Medulla oblongata (tissue), 1 donor: ENCODE results near the gene NFE2.

Experiments used
- DNase-seq: peaks from one replicate; pipeline ENCODE4 v3.0.0-alpha.2; 2015; ENCODE audit errors: extremely low spot score

NFE2 gene

DNA sequence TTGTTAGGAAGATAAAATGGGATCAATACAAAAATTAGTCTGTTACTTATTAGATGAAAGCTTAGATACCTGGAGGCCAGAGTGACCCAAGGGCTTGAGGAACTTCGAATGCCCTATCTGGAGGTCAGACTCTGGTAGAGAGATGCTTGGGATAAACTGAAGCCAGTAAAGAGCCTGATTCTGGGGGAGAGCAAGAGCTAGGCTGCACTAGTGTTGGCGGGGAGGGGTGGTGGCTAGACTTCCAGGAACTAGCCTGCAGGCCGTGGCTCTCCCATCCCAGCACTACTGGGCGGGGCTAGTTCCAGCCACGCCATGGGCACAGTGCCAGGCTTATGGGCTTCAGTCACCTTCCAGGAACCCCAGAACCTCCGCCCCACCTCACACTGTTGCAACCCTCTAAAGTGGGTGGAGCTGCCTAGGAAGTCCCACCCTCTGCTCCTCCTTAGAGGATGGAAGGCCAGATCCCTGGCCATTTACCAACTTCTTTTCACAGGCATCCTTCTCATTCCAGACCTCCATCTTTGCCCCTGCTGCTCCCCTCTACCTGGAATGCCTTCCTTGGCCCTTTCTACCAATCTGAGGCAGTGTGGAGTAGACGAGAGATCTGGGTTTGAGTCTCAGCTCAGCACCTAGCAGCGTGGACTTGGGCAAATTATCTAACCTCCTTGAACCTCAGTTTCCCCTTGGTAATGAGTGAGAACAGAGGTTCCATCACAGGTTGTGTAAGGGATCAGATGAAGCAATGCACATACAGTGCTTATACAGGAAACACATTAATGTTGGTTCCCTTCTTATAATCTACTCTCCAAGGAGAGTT lies 6.3 kb upstream of the NFE2 start:
- no peak for DNase-seq

GRCh38 chr12:54304187-54304810 lies 3.5 kb upstream of the NFE2 start:
- DNase-seq, result peak; percentile 24

DNA sequence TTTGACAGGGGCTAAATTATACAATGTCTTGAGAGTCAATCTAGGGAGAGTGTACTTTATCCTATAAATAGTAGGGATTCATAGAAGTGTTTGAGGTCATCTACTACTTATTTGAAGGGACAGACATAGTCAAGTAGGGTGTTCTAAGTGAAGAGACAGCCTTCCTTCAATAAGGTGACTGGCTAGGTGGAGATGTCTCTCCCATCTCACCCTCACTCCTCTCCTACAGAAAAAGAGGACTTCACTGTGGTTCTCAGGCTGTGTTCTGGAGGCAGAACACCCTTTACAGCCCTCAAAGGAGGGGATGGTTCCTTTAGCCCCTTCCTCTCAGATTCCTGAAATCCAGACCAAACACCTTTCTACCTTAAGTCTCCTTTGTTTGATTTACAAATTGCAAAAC lies 2.8 kb upstream of the NFE2 start:
- DNase-seq, result no peak

- no peak for DNase-seq
Measured at GRCh38 chr12:54301428-54302048, 723 bp upstream of the NFE2 start.

- no peak for DNase-seq
Measured at GRCh38 chr12:54300225-54300731, 537 bp downstream of the NFE2 start.

GRCh38 chr12:54299515-54300224 lies 1.1 kb downstream of the NFE2 start:
- DNase-seq, result no peak

DNA sequence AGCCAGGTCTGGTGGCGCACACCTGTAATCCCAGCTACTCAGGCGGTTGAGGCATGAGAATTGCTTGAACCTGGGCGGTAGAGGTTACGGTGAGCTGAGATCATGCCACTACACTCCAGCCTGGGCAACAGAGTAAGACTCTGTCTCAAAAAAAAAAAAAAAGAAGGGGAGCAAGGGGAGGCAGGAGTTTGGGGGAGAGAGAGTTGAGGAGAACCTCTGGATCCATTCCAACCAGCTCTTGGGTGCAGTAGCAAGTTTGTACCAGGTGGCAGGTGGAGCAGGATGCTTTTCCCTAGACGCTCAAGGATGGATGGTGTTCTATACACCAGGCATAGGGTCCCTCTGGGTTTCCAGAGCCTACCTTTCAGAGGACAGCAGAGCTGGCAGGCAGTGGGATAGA lies 1.9 kb downstream of the NFE2 start:
- DNase-seq, result no peak

DNA sequence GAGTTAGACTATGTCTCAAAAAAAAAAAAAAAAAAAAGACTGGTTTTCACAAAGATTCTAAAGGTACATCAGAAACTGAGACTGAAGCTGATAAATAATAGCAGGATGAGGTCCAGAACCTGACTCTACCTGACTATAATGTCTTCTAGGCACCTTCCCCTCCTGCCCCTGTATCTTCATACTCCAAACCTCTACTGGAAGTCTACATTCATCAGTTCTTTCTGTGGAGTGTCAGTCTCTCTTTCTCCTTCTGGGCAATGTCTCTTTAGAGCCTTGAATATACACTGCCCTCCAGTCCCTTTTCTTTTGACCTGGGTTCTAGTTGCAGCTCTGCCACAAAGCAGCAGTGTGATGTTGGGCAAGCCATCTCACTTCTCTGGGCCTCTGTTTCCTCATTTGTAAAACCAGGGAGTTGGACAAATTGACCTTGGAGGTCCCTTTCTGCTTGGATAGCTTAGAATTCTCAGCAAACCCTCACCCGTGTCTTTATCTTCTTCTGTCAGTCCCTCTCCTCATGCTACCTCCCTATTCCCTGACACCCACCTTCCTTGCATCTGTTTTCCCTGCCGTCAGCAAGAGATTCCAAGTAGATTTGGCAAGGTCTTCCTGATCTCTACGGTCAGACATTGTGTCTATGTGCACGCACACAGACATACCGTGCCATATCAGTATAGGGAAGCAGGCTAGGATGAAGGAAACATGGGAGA lies 4.3 kb downstream of the NFE2 start:
- no peak for DNase-seq

DNA sequence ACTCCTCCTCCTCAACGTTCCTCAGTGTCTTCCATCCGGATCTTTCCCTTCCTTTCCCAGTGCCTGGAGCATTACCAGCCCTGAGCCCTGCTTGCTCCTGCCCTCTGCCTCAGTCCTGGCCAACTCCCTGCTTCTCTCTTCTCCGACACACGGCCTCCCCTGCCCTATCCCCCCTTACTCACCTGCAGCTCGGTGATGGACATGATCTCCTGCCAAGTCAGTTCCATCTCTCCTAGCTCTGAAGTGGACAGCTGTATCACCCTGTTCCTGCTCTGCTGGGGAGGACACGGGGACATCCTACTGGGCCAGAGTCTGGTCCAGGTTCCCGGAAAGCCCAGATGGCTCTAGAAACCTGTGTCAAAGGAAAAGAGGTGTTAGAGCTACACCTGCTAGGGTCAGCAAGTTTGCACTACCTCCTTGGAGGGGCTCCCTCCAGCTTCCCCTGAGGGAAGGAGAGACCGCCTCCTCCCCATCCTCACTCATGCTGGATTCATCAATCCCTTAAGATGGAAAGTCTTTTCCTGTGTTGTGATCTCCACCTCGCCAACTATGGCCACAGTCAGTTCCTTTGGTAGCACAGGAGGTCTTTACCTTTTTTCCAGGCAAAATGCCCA lies 5.8 kb downstream of the NFE2 start:
- no peak for DNase-seq

DNA sequence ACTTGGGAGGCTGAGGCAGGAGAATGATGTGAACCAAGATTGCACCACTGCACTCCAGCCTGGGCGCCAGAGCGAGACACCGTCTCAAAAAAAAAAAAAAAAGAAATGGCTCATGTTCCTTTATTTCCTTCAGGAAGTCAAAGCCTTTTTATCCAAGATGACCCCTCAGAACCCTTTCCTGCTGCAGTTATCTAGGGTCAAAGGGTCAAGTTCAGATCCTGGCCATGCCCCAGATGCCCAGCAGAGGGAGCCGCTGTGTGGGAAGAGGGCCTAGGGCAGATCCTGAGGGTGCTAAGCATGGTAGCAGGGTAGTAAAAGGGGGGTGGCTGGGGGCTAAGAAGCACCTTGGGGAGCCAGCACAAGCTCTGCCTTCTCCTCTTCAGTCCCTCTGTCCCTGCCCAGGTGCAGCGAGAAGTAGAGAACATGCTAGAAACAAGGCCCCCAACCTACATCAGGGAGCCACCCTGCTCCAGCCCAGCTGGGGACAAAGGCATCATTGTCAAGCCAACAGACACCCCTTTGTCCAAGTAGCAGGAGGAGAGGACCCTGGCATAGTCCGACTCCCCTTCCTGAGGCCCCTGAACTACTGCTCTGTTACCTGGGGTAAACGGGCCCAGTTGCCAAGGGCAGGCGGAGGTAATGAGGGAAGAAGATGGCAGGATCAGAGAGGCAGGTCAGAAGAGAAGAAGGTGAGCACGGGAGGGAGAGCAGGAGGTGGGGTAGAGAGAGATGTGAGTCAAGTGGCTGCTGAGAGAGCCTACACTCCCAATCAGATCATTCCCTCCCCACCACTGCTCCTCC lies 6.5 kb downstream of the NFE2 start:
- DNase-seq, result peak; percentile 81

- DNase-seq, result no peak
Measured at GRCh38 chr12:54292931-54293241, 7.9 kb downstream of the NFE2 start.

DNA sequence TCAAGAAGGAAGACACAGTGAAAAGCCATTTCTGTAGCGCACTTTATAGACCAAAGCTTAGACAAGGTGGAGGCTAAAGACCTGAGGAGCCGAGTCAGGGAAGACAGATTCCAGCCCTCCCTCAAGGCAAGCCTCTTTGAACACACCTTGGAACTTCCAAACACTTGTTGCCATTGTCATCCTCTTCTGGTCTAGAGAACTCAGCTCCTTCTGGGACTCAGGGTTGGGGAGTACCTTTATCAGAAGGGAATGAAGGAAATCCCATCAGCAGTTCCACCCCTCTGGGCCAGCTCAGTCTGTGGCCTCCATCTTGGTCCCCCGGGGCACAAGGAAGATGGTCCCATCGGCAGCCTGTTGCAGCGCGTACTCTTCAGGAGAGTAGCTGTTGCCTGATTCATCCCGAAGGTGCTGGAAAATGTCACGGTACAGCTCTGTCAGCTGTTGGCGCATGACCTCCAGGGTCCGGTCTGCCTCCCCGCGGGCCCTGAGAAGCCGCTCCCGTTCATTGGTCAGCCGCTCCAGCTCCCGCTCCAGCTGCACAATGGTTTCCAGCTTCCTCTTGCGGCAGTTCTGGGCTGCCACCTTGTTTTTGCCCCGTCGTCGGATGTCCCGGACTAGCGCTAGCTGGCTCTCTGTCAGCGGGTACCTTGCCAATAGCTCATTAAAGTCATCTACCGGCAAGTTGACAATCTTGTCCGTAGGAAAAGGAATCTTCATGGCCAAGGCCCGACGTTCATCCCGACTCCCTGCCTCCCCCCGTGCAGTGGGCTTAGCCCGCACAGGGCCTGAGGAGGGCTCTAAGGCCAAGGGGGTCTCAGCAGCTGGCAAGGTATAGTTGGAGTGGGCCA lies 8.5 kb downstream of the NFE2 start:
- DNase-seq, result no peak

DNA sequence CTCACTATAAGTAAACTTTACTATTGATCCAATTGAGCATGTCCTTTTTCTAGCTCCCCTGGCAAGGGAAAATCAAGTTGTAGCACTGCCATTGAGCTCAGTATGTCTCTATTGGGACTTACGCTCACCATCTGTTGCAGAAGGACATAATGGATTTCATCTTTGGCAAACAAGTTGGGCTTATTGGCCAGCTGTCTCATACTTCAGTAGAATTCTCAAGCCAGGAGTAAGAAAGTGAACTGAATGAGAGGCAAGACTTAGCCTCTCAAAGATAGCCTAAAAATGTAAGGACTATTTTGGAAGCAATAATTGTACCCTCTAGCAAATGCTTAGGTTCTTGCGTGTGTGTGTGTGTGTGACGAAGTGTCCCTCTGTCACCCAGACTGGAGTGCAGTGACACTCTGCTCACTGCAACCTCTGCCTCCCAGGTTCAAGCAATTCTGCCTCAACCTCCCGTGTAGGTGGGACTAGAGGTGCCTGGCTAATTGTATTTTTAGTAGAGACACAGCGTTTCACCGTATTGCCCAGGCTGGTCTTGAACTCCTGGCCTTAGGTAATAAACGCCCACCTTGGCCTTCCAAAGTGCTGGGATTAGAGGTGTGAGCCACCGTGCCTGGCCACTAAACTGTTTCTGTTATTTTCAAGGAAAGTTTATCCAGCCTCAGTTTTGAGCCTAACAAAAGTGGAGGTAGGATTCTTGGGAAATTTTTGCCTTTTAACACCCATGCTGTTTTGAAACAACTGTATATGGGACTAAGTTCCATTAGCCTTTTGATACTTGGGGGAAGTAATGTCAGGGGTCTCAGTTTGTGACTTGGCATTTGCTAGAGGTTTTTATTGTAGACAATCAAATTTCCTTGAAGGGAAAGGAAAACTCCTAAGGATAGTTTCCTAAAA lies 13.3 kb downstream of the NFE2 start:
- no peak for DNase-seq

- DNase-seq, result no peak
Measured at GRCh38 chr12:54286042-54287030, 14.5 kb downstream of the NFE2 start.

DNA sequence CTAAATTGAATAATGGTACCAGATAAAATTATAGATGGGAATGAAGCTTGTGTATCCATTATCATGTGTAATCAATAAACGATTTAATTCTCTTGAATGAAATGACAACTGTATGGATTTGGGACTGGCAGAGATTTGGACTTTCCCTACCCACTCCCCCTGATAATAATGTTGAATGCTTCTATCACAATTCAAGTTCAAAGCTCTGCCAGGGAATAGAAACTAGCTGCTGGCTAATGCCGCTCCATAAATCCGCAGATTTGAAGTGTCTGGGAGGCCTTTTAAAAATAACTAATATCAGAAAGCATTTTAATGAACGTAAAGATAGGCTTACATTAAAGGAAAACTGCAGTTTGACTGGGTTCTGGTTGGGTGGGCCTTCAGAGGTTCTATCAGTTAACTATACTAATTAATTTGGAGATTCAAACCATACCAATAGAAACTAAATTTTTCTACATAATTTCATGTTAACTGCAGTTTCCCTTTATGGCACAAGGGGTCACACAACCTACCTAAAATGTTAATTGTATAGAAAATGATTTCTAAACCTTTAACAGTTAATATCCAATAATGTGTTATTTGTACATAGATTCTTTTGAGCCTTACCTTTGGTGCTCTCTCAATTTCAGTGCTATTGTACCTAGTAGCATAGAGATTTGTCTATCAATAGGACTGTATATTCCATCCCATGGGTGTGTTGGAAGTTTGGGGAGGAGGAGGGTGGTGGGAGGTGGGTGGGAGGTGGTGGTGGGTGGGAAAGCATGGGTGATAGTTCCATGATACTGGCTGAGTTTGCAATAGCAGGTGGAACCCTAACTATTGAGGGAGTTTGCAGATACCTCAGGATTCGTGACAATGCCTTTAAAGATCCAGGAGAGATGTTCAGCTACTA lies 15.4 kb downstream of the NFE2 start:
- no peak for DNase-seq
